Measurements from ENCODE around the gene GGA1.

- TF ChIP-seq GABPA (IDR thresholded peaks at IDR 0.05; ENCODE audit: low read depth) (no peak), CHD2 (IDR thresholded peaks at IDR 0.05; ENCODE audit: low read length, partially characterized antibody) (no peak), CTCF (IDR thresholded peaks at IDR 0.05) (no peak)
Measured at GRCh38 chr22:37581504-37581903, 27.1 kb upstream of the GGA1 start.
